Measurements from ENCODE around the gene TAF5. TPM values are rescaled to one million over a fixed set of nuclear protein-coding genes. Genes with fewer than 3 reads are reported as not detected.
"Not testable (repeated sequence)": the region's sequence is repeated elsewhere in the genome, so short reads cannot be mapped to it uniquely, and the experiment has no call there.

TAF5 gene
- total and polyA plus RNA-seq, 2 experiments from 2014 or later: 10.4 to 25.9 TPM

- TF ChIP-seq ZNF331 (CRISPR knock-in tag; IDR thresholded peaks at IDR 0.05; ENCODE audit: low read depth): no peak
- no peak for TF ChIP-seq ZNF114 (CRISPR knock-in tag; IDR thresholded peaks at IDR 0.05)
- no peak for TF ChIP-seq CTCF (conservative IDR thresholded peaks at IDR 0.05; ENCODE audit: low read depth in 2 of 2)
- peak; percentile 56; the same call in 1 of the 2 replicates for TF ChIP-seq CREB1 (CRISPR knock-in tag; IDR thresholded peaks at IDR 0.05; ENCODE audit: low read depth)
- TF ChIP-seq POLR2AphosphoS5 (IDR thresholded peaks at IDR 0.05; ENCODE audit: low read depth): peak; percentile 91
- no peak for TF ChIP-seq EZH2 (IDR thresholded peaks at IDR 0.05; ENCODE audit: low read depth, unreplicated experiment)
Measured at GRCh38 chr10:103350517-103351260, 17.1 kb upstream of the TAF5 start, which contains the start of gene PCGF6 (continued).

DNA sequence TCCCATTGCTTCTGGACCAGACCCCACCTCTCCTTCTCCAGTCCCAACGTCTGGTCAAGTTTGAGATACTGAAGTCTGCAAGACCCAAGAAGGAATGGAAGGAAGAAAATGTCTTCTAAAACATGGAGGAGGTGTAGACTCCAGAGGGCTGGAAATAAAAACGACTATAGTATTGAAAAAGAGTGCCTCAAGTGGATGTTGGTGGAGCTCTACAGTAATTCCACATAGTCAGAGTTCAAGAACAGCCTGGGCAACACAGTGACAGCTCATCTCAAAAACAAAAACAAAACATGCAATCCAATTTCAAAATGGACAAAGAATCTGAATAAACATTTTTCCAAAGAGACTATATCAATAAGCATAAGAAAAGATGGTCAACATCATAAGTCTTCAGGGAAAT, 14.5 kb upstream of the TAF5 start:
- H3K27me3 Mint-ChIP-seq (ENCODE audit: insufficient read depth, low read depth, poor library complexity): peaks cover 5% of the 10 kb centered on the region
- TF ChIP-seq CTCF (conservative IDR thresholded peaks at IDR 0.05; ENCODE audit: low read depth in 2 of 2): 0 out of 4 replicates have a peak, but pooled peaks have one; percentile 6 to 19
- TF ChIP-seq, protein P1, sequence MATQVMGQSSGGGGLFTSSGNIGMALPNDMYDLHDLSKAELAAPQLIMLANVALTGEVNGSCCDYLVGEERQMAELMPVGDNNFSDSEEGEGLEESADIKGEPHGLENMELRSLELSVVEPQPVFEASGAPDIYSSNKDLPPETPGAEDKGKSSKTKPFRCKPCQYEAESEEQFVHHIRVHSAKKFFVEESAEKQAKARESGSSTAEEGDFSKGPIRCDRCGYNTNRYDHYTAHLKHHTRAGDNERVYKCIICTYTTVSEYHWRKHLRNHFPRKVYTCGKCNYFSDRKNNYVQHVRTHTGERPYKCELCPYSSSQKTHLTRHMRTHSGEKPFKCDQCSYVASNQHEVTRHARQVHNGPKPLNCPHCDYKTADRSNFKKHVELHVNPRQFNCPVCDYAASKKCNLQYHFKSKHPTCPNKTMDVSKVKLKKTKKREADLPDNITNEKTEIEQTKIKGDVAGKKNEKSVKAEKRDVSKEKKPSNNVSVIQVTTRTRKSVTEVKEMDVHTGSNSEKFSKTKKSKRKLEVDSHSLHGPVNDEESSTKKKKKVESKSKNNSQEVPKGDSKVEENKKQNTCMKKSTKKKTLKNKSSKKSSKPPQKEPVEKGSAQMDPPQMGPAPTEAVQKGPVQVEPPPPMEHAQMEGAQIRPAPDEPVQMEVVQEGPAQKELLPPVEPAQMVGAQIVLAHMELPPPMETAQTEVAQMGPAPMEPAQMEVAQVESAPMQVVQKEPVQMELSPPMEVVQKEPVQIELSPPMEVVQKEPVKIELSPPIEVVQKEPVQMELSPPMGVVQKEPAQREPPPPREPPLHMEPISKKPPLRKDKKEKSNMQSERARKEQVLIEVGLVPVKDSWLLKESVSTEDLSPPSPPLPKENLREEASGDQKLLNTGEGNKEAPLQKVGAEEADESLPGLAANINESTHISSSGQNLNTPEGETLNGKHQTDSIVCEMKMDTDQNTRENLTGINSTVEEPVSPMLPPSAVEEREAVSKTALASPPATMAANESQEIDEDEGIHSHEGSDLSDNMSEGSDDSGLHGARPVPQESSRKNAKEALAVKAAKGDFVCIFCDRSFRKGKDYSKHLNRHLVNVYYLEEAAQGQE (IDR thresholded peaks at IDR 0.05; ENCODE audit: unreplicated experiment): no peak
- Histone ChIP-seq H3K36me3 (ENCODE audit: insufficient read depth) (peaks cover 10% of the 10 kb centered on the region), H3K9me2 (ENCODE audit: insufficient read depth) (no peaks in the 10 kb centered on the region), H3K4me3 (no peak overlapping the region), H3K27ac (ENCODE audit: low read depth) (no peak overlapping the region), H3K4me1 (ENCODE audit: insufficient read depth) (peaks cover 5% of the 10 kb centered on the region), H3K27me3 (ENCODE audit: insufficient read depth) (no peaks in the 10 kb centered on the region), H3K4me2 (no peak overlapping the region), H4K20me1 (replicated peaks; ENCODE audit: insufficient read depth) (peaks cover 8% of the 10 kb centered on the region), H3F3A (replicated peaks; ENCODE audit: low read depth) (0 out of 2 replicates have a peak, but pooled peaks cover 2% of the 10 kb centered on the region), H3K79me2 (replicated peaks; ENCODE audit: insufficient read depth) (peaks cover 16% of the 10 kb centered on the region), H2AFZ (no peak overlapping the region)
- no peaks in the 10 kb centered on the region for H3K9me3 Mint-ChIP-seq
- ATAC-seq (no peak), DNase-seq (ENCODE audit: low spot score) (peak; percentile 31)
- H3K4me3 Mint-ChIP-seq: no peak overlapping the region
- H3K4me1 Mint-ChIP-seq: peaks cover 3% of the 10 kb centered on the region; the same call in 1 of the 3 replicates
- peaks cover 4% of the 10 kb centered on the region for H3K36me3 Mint-ChIP-seq (ENCODE audit: low read depth)
- H3K27ac Mint-ChIP-seq: no peak overlapping the region

DNA sequence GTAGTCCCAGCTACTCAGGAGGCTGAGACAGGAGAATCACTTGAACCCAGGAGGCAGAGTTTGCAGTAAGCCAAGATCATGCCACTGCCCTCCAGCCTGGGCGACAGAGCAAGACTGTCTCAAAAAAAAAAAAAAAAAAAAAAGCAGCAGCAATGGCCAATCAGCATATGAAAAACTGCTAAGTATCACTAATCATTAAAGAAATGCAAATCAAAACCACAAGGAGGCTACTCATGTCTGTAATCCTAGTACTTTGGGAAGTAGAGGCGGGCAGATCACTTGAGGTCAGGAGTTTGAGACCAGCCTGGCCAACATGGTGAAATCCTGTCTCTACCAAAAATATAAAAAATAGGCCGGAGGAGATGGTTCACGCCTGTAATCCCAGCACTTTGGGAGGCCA, 13.2 kb upstream of the TAF5 start:
- not testable (repeated sequence) for H3K4me3 ChIP-seq; H2AFZ ChIP-seq; H4K20me1 ChIP-seq (replicated peaks; ENCODE audit: insufficient read depth); H3K27ac Mint-ChIP-seq; H3K9me3 Mint-ChIP-seq; H3K36me3 ChIP-seq (ENCODE audit: insufficient read depth); H3K4me2 ChIP-seq; H3K27ac ChIP-seq (ENCODE audit: low read depth); H3K4me3 Mint-ChIP-seq; H3K4me1 Mint-ChIP-seq; H3K36me3 Mint-ChIP-seq (ENCODE audit: low read depth); H3K27me3 ChIP-seq (ENCODE audit: insufficient read depth); ATAC-seq; H3F3A ChIP-seq (replicated peaks; ENCODE audit: low read depth); H3K9me2 ChIP-seq (ENCODE audit: insufficient read depth); H3K79me2 ChIP-seq (replicated peaks; ENCODE audit: insufficient read depth); H3K27me3 Mint-ChIP-seq (ENCODE audit: insufficient read depth, low read depth, poor library complexity); H3K4me1 ChIP-seq (ENCODE audit: insufficient read depth)
- DNase-seq (ENCODE audit: low spot score): peak; percentile 29
